GM21360 (cell line): ENCODE measurements around the gene WNT3.
"Not testable (repeated sequence)": the region's sequence is repeated elsewhere in the genome, so short reads cannot be mapped to it uniquely, and the experiment has no call there.

Experiments
- ATAC-seq: cut with Tn5 transposase; IDR thresholded peaks from one replicate; pipeline ENCODE4 v1.9.1; 2021; ENCODE audit warnings: mild to moderate bottlenecking, moderate library complexity; ENCODE audit not compliant: unreplicated experiment

Gene WNT3

DNA sequence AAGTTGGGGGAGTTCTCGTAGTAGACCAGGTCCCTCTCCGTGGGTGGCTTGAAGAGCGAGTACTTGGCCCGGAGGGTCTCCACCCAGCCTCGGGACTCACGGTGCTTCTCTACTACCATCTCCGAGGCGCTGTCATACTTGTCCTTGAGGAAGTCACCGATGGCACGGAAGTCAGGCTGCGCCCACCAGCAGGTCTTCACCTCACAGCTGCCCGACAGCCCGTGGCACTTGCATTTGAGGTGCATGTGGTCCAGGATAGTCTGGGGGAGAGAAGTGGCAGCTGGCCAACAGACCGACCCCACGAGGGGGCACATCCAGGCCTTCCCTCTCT lies 50.0 kb downstream of the WNT3 start:
- ATAC-seq = no peak

DNA sequence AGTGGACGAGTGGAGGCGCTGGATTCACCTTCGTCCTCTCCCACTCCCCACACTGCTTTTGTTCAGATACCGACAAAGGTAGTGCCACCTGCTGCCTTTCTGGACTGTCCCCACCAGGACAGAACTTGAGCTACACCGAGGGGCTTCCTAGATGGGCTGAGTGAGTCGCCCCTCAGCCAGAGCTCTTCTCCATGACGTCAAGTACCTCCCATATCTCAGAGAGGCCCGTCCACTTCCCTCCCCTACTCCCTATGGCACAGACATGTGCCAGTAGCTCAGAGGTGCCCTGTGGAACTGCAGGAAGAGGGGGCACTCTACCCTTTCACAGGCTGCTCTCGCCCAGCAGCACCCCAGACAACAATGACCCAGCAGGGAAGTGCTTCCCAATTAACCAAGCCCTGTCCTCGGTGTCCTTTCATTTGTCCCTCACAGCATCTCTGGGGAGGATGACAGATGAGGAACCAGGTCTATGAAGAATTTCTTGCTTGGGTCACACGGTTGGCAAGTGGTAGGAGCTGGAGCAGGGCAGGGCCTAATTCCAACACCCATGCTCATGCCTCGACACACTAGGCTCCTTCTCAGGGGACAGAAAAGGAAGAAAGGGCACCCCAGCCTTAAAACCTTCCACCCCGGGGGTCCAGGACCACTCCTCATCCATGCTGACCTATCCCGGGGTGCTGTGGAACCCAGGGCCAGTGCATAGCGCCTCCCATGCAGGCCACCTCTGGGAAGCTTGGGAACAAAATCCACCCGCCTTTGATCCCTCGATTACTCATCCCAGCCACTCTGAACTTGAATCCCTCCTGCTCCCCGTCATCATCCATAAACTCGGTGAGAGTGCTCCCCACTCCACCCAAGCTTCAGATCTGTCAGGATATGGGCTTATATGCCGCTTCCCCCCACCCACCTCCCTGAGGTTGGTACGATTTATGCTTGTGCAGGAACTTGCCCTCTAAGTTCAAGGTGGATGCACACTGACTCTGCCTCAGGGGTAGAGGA lies 51.7 kb downstream of the WNT3 start:
- ATAC-seq = no peak

DNA sequence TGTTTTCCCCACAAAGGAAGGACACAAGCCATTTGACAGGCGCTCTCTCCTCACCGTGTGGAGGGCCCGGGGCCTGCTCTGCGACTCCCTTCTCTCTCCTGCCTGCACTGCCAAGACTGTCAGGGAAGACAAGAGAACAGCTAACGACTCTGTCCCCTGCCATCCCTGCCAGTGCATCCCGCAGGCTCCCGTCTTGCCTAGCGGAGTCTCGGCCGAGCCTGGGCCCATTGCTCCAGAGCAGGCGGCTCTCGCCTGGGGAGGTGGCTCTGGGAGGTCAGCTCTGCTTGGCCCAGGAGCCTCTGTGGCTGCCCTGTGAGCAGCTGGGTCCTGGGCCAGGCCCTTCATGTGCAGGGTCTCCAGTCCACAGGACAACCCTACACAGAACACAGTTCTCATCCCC lies 53.0 kb downstream of the WNT3 start:
- ATAC-seq = no peak

DNA sequence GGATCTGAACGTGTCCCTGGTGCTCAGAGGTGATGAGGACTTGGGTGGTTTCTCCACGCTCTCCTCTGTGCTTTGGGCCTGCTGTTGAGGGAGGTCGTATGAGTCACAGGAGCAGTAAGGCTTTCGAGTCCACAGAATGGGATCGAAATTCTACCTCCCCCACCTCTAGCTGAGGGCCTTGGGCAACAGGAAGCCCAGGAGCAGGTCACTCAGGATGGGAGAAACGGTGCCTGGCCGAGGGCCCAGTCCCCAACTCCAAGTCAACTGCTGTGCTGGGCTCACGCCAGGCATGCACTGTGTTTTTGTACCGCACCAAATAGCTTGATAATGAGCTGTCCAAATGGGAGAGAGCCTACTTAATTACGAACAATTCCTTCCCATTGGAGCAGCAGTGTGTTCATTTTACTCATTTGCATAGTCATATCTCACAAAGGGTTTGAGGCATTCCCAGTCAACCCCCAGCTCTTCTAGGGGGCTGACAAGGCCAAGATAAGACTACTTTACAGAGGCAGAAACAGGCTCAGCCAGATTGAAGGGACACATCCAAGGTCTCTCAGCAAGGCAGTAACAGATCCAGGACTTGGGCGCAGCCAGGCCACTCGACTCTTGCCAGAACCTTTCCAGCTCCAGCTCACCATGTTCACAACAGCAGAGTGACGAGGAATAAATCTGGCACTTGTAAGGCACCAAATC lies 53.6 kb downstream of the WNT3 start:
- no peak for ATAC-seq

DNA sequence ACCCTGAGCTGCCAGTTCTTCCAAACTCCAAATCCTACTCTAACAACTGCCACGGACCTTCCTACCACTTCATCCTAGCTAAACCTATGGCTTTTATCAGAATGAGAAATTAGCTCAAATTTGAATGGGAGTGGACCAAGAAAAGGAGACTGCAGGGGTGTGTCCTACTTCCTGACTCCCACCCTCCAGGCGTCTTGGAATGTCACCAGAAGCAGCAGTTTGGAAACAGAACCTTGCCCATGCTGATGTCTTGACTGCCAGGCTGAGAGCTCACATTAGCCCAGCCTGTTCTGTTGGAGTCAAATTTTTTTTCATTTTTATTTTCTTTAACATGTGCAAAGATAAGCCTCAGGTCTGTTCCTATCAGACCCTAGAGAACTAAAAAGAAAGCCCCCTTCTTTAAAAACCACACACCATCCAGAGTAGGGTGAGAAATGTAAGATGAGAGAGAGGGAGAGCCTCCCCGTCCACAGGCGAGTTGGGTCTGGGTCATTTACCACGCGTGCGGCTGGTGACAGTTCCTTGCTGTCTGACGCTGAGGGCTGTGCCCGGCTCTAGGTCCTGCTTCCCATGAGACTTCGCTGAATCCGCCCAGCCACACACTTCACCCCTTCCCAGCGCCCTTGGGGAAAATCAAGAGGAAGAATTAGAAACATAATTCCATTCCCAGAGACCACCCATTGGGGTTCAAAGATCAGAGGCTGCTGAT lies 54.3 kb downstream of the WNT3 start:
- ATAC-seq = no peak

DNA sequence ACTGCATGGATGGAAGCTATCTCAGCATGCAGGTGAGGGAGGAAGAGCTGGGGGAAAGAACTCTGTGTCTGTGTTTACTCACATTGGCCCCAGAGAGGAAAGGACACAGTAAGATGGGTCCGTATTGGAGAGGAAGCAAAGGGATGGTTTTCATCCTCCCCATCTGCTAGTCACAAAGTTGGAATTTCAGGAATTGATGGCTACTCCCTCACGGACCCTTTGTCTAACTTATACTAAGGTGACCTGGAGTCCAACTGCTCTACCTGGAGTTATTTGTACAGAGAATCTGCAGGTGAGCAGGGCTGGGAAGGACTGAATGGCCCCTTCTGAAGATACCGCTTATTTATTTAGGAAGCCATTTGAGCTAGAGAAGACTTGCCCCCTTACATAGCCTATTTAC lies 55.1 kb downstream of the WNT3 start:
- no peak for ATAC-seq

DNA sequence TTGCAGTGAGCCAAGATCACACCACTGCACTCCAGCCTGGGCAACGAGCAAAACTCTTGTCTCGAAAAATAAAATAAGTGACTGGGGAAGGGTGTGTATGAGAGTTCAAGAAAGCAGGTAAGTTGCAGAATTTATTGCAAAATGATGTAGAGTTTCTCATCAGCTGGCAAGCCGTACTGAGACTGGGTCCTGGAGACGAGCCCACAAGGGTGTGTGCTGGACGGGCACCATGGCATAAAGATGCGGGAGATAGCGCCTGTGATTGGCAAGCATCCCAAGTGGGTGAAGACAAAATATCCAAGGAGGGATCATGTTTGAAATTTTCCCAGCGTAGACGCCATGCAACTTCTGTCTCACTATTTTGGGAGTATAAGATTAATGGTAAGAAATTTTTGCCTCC lies 59.4 kb downstream of the WNT3 start:
- no peak for ATAC-seq

DNA sequence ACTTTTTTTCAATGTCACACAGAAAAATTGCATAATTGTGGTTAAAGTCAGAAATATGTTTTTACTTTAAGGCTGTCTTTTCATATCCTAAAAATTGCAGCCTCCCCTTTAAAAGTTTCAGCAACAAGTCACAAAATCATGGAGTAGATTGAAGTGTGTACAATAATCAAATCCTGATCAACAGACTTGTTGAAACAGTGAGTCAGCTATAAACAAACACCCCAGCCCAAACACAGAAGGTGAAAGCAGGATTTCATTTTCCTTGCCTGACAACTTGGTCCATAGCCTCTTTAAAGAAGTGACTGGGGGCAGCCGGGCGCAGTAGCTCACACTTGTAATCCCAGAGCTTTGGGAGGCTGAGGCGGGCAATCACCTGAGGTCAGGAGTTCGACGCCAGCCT lies 59.9 kb downstream of the WNT3 start:
- ATAC-seq = no peak

DNA sequence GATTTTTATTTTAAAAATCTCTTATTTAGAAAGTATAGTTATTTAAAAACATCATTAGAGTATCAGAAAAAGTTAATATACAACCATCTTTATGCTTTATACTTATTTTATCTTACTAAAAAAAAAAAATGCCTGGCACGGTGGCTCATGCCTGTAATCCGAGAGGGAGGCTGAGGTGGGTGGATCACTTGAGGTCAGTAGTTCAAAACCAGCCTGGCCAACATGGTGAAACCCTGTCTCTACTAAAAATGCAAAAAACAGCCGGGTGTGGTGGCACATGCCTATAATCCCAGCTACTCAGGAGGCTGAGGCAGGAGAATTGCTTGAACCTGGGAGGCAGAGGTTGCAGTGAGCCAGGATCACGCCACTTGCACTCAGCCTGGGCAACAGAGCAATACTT lies 60.9 kb downstream of the WNT3 start:
- ATAC-seq = not testable (repeated sequence)

DNA sequence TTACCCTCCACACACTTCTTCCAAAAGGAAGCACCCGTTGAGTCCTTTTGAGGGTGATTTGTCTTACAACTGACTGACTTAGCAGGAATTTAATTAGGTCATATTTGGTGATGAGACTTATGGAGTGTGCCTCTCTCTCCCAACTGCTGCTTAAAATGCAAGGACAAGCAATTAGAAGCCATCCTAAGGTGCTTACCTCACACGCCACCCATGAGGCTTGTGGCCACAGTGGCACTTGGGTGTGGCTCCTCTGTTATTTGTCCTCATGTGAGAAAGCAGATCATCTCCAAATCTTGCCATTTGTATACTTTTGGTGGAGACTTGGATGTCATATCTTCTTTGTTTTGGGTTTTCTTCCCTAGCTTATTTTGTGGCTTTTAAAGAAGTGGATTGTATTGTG lies 61.6 kb downstream of the WNT3 start:
- no peak for ATAC-seq

DNA sequence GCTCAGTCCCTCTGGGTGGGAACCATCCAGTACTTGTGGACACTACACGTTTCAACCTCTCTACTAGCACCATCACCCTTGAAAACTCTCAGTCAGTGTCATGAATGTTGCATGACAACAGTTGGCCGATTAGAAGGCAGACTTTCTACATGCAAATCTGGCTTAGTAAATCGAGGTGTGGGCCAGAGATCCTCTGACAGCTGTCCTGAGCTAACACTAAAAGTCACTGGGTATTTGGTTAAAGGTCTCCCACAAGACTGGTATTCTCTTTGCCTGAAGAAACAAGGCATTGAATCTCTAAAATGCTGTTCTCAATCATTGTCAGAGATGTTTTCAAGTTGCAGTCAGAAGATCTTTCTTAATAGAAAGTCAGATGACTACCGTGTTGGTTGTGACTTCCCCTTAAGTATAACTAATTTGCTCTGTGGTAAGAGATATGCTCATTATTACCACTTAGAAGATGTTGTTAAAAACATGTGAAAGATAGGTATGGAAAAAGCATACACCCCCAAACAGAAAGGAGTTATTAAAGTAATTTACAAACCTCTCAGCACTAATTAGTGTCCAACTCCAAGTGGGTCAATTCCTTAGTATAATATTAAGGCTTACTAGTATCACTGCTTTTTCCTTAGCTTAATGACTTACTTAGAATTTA lies 62.3 kb downstream of the WNT3 start:
- no peak for ATAC-seq

DNA sequence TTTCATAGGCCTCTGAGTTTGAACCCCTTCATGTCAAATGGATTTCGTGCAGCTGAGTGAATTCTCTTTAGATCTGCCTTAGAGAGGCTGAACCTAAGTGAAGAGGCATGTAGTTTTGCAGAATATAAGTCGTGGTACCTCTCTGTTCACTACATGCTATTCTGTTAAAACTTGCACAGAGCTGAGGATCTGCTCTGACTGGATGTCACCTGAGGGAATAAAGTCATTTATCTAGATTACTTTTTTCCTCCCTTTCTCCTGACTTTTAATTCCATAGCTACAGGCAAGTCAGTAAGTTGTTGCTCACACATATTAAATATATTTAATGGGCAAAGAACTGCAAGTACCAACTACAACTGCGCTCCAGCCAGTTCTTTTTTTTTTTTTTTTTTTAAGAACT lies 64.7 kb downstream of the WNT3 start:
- ATAC-seq = no peak

DNA sequence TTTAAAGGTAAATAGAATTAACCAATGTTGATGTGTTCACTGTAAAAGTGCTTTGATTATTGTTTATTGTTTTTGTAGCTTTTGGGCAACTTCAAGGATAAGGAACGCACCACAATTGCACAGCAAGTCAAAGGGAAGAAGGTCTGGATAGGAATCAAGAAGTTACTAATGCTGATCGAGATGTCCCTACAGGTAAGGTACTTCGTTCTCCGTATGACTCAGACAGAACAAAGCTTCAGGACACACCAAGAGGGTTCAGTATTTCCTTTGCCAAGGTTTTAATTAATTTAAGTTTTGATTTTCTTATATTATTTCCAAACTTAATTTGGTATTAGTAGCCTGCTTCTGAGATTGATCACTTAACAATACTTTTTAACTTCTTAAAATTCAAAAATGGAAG lies 67.1 kb downstream of the WNT3 start:
- no peak for ATAC-seq

DNA sequence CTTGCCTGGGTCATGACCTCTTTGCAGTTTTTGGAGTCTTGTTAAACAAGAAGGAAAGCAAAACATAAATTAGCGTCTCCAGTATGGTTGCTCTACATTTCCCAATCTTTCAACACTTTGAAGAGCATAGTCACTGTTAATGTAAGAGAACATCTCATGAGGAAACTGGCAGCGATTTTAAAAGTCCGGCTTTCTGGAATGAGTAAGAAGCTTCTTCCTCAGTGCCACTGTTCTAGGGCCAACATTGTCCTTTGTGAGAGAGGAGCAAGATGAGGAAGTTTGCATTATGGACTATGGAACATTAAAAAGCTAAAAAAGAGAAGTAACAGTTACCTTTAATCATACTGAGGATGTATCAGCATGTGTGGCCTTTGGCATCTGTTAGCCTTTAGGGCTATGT lies 73.1 kb downstream of the WNT3 start:
- ATAC-seq = no peak

DNA sequence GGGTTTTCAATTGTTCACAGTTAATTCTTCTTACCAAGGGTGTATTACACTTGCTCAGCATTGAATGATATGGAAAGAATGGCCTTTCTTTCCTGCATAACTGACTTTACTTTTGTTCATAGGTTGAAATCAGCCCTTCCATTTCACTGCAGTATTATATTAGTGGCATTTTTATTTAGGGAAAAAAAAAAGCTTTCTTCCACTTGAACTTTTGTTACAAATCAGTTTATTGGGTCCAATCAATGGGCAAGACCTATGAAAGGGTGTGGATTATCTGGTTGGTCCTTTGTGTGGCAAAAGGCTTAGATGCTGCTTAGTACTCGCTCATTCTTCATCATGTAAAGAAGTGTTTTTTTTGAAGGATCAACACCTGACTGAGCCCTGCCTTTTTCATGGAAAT lies 74.1 kb downstream of the WNT3 start:
- no peak for ATAC-seq

DNA sequence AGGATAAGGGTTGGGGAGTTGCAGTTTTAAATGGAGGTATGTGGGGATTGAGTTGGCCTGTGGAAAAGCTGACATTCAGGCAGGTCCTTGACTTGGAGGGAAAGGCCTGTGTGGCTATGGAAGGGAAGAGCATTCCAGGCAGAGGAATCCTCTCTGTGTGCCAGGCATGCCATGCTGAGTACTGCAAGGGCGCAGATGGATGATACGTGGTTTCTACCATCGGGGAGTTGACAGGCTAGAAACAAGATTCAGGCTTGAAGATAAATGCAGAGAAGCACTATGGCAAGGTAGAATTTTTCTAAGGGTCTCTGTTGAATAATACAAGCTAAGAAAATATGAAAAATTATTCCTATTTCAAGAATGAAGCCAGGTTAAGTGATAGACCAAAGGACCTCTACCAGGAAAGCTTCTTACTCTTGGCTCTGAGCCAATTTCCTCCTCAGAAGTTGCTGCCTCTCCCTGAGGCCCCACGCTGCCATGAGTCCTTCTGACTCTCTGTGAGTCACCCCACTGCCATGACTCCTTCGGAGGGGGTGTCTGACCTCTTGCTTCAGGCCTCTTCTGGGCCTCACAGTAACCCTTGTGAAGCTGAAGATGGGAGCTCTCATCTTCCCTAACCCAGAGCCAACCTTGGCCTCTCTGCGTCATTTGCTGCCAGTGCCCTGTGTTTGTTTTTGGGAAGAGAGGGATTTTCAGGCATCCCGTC lies 75.8 kb downstream of the WNT3 start:
- no peak for ATAC-seq

DNA sequence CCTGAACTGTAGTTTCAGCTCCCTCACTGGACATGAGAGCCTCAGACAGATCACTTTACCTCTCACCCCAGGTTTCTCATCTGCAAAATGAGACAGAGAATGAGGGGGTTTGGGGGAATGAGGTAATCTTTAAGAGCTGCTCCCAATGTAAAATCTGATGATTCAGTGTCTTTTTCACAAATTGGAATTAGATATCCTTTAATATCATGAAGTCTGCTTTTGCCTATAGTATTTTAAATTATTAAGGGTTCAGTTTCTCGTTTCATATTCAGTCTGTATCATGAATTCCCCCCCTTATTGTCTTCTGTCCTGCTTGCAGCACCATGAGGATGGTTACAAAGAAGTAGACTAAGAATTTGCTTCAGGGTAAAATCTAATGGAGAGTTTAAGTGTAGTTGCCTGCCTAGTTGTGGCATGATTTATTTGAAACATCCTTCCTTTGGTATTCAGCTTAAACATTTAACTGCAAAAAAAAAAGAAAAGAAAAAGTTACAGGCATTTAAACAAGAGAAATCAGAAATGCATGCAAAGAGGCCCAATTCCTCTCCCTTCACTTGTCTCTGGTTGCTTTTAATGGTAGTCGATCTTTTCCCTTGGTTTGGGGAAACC lies 77.3 kb downstream of the WNT3 start:
- no peak for ATAC-seq

DNA sequence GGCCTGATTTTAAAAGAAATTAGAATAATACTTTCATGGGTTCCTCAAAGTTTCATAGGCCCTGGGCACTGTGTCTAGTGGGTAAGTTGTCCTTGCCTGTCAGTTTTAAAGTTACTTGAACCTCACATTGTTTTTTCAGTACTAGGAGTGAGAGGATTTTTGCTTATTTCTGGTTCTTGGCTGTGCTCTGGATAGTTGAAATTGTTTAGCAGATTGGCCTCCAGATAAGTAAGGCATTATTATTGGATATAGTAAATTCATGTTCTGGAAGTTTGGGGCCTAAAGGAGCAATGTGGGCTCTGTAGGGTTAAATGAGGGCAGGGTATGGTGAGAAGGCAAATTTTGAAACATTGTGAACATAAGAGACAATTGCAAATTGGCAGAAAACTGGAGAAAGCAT lies 78.5 kb downstream of the WNT3 start:
- no peak for ATAC-seq

DNA sequence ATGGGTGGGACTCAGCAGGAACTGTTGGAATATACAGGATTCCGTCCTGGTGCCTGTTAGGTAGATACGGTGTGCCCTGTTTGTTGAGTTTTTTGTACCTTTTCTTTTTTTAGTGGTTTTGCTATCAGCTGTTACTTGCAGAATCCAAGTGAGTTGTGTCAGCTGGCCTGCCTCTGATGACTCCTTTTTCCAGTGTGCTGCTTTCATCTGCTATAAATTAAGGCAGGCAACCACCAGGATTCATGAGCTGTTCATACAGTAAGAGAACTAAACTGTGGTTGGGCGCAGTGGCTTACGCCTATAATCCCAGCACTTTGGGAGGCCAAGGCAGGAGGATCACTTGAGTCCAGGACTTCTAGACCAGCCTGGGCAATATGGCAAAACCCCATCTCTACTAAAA lies 79.9 kb downstream of the WNT3 start:
- ATAC-seq = no peak

DNA sequence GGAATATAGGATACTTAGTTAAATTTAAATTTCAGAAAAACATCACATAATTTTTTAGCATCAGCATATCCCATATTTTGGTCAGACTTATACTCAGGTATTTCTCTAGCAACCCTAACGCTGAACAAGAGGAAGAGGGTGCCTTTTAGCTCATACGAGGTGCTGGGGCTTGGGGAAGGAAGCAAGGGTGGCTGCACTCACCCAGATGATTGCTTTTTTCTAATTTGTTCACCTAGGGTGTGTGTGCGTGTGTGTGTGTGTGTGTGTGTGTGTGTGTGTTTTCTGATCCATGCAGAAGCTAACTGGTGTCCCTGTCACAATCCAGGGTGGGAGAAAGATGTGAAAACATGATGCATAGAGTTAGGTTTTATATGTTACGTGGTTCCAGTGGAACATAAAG lies 81.2 kb downstream of the WNT3 start:
- ATAC-seq = no peak
